PC-9 (cell line): Measurements from ENCODE around the gene ANKRD13B. TPM values are rescaled to one million over a fixed set of nuclear protein-coding genes. Genes with fewer than 3 reads are reported as not detected.

Experiments used
- BruUV-seq: library from RNA; stranded (reverse); fragments of 400-500 nt; replicated peaks from 2 replicates; lab custom pipeline; 2021; lab: Mats Ljungman, UMichigan
- CTCF ChIA-PET: fragments of 300-600 bp; sonication (Branson Sonifier 250); formaldehyde crosslinking; loops from one replicate; lab custom pipeline; 2022; ENCODE audit warnings: antibody characterized with exemption; lab: Charles Lee
- POLR2A ChIA-PET: fragments of 300-600 bp; sonication (Branson Sonifier 250); formaldehyde crosslinking; loops from one replicate; lab custom pipeline; 2022; ENCODE audit warnings: antibody characterized with exemption; ENCODE audit not compliant: unreplicated experiment; lab: Charles Lee
- DNase-seq, 2 experiments: peaks; one replicate each; pipeline versions ENCODE4 v3.0.0 to v3.0.0-alpha.2; 2015 to 2022; ENCODE audit warnings: mixed read lengths in 1 of 2
- H2AFZ ChIP-seq: fragments of 200-600 bp; sonication (generic); 2 replicates; pipeline ENCODE4 v1.8.1; 2017; ENCODE audit warnings: antibody characterized with exemption
- H3F3A ChIP-seq: fragments of 200-600 bp; sonication (generic); 2 replicates; pipeline ENCODE4 v1.8.1; 2017; ENCODE audit warnings: antibody characterized with exemption, mild to moderate bottlenecking, low read depth; ENCODE audit not compliant: insufficient read depth
- H3K27ac ChIP-seq: fragments of 200-600 bp; sonication (generic); 2 replicates; pipeline ENCODE4 v1.6.1; 2016; ENCODE audit warnings: mixed run types
- H3K27me3 ChIP-seq: fragments of 200-600 bp; sonication (generic); 2 replicates; pipeline ENCODE4 v1.6.1; 2016; ENCODE audit warnings: low read depth, mixed run types; ENCODE audit not compliant: insufficient read depth
- H3K36me3 ChIP-seq: fragments of 200-600 bp; sonication (generic); 2 replicates; pipeline ENCODE4 v1.6.1; 2016; ENCODE audit warnings: low read depth, mixed run types
- H3K4me1 ChIP-seq: fragments of 200-600 bp; sonication (generic); replicated peaks from 2 replicates; pipeline ENCODE4 v1.6.1; 2016; ENCODE audit warnings: mixed run types; ENCODE audit not compliant: insufficient read depth
- H3K4me2 ChIP-seq: fragments of 200-600 bp; sonication (generic); 2 replicates; pipeline ENCODE4 v1.6.1; 2017; ENCODE audit warnings: mixed run types
- H3K4me3 ChIP-seq: fragments of 200-600 bp; sonication (generic); 2 replicates; pipeline ENCODE4 v1.6.1; 2016; ENCODE audit warnings: mixed run types
- H3K79me2 ChIP-seq: fragments of 200-600 bp; sonication (generic); 2 replicates; pipeline ENCODE4 v1.6.1; 2017; ENCODE audit warnings: low read depth, mixed run types
- H3K9me2 ChIP-seq: fragments of 200-600 bp; sonication (generic); 2 replicates; pipeline ENCODE4 v1.8.1; 2017; ENCODE audit warnings: mild to moderate bottlenecking; ENCODE audit not compliant: insufficient read depth
- H3K9me3 ChIP-seq: fragments of 200-600 bp; sonication (generic); 2 replicates; pipeline ENCODE4 v1.8.1; 2016; ENCODE audit warnings: low read depth; ENCODE audit not compliant: insufficient read depth
- H4K20me1 ChIP-seq: fragments of 200-600 bp; sonication (generic); 2 replicates; pipeline ENCODE4 v1.8.1; 2017; ENCODE audit not compliant: insufficient read depth
- EZH2 ChIP-seq: fragments of 200-600 bp; sonication (generic); IDR thresholded peaks from 2 replicates; pipeline ENCODE4 v1.8.0; 2017; ENCODE audit warnings: antibody characterized with exemption, low read depth
- intact Hi-C: fragments of 100-400 bp; cut with micrococcal nuclease; formaldehyde crosslinking; loops from one replicate; pipeline ENCODE4 v1.10.0; 2022; ENCODE audit not compliant: unreplicated experiment
- total RNA-seq: library from RNA; stranded (reverse); gene quantifications from 2 replicates; pipeline ENCODE4 v1.2.3, GENCODE V29; 2021
- TF ChIP-seq, protein P1 (sequence below): fragments of 200-600 bp; sonication (generic); conservative IDR thresholded peaks from 2 replicates; pipeline ENCODE4 v1.6.1; 2017; ENCODE audit warnings: mixed run types, antibody characterized with exemption, mild to moderate bottlenecking, moderate library complexity

ANKRD13B gene
- total RNA-seq, 1 experiment from 2014 or later = 28.4 TPM

DNA sequence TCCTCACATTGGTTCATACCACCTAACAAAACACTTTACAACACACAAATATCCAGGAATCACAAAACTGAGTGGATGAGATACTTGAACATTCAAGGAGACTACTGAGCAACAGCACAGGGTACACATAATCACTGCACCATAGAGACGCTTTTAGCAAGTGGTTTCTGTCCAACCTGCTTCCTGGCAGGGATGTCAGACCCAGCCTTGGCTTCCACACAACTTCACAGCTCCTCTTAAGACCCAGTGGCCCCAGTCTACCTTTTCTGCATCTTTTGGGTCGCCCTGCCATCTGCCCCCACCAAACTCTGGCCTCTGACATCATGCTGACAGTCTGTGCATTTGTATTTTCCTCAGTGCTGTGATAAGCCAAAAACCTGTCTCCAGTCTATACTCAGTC is 35.7 kb downstream of the ANKRD13B start:
- Histone ChIP-seq H3K27me3 (no peaks in the 10 kb centered on the region), H3K27ac (no peak overlapping the region), H3K9me3 (no peaks in the 10 kb centered on the region), H3K4me1 (peaks cover 17% of the 10 kb centered on the region), H3K4me3 (no peak overlapping the region), H3K36me3 (0 out of 2 replicates have a peak, but pooled peaks cover 5% of the 10 kb centered on the region), H3F3A (peaks cover 7% of the 10 kb centered on the region; the same call in 1 of the 2 replicates), H3K4me2 (no peak overlapping the region), H4K20me1 (no peaks in the 10 kb centered on the region), H2AFZ (no peak overlapping the region), H3K9me2 (no peaks in the 10 kb centered on the region), H3K79me2 (no peaks in the 10 kb centered on the region)
- ChIA-PET CTCF (interaction anchor here (0.5 kb wide), 1 partner anchor 41 kb away, joined by 6 read pairs; no protein-coding TSS in a partner anchor), POLR2A (no interaction called here)
- intact Hi-C loops = no loop called here
- TF ChIP-seq EZH2 = no peak
- TF ChIP-seq, protein P1, sequence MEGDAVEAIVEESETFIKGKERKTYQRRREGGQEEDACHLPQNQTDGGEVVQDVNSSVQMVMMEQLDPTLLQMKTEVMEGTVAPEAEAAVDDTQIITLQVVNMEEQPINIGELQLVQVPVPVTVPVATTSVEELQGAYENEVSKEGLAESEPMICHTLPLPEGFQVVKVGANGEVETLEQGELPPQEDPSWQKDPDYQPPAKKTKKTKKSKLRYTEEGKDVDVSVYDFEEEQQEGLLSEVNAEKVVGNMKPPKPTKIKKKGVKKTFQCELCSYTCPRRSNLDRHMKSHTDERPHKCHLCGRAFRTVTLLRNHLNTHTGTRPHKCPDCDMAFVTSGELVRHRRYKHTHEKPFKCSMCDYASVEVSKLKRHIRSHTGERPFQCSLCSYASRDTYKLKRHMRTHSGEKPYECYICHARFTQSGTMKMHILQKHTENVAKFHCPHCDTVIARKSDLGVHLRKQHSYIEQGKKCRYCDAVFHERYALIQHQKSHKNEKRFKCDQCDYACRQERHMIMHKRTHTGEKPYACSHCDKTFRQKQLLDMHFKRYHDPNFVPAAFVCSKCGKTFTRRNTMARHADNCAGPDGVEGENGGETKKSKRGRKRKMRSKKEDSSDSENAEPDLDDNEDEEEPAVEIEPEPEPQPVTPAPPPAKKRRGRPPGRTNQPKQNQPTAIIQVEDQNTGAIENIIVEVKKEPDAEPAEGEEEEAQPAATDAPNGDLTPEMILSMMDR = no peak
- no TSS peak for BruUV-seq
- no peak for DNase-seq

DNA sequence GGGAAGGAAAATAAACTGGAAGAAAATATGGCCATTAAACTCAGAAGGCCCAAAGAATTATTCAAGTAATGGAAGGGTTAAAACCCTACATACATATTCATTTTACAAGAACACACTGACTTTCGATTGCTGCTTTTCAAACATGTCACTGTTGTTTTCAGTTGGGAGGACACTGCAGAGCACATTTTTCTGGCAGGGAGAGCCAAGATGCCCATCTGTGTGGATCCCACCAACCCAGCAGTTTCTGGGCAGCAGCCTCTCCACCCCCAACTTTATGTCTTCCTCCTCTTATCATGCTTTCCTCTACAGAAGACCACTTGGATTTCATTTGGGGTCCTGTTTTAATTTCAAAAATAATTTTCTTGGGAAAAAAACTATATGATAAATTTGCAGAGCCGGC is 36.9 kb downstream of the ANKRD13B start:
- POLR2A ChIA-PET = no interaction called here
- Histone ChIP-seq H3K79me2 (no peaks in the 10 kb centered on the region), H3K4me2 (no peak overlapping the region), H3K36me3 (0 out of 2 replicates have a peak, but pooled peaks cover 5% of the 10 kb centered on the region), H3K4me1 (0 out of 2 replicates have a peak, but pooled peaks cover 9% of the 10 kb centered on the region), H3K9me2 (no peaks in the 10 kb centered on the region), H3K27ac (no peak overlapping the region), H2AFZ (no peak overlapping the region), H3K4me3 (no peak overlapping the region), H4K20me1 (no peaks in the 10 kb centered on the region), H3K27me3 (no peaks in the 10 kb centered on the region), H3F3A (no peaks in the 10 kb centered on the region; the same call in 1 of the 2 replicates), H3K9me3 (no peaks in the 10 kb centered on the region)
- no peak for TF ChIP-seq EZH2
- TF ChIP-seq, protein P1 = no peak
- intact Hi-C loops = no loop called here
- CTCF ChIA-PET = no interaction called here
- BruUV-seq = no TSS peak
- DNase-seq = no peak

DNA sequence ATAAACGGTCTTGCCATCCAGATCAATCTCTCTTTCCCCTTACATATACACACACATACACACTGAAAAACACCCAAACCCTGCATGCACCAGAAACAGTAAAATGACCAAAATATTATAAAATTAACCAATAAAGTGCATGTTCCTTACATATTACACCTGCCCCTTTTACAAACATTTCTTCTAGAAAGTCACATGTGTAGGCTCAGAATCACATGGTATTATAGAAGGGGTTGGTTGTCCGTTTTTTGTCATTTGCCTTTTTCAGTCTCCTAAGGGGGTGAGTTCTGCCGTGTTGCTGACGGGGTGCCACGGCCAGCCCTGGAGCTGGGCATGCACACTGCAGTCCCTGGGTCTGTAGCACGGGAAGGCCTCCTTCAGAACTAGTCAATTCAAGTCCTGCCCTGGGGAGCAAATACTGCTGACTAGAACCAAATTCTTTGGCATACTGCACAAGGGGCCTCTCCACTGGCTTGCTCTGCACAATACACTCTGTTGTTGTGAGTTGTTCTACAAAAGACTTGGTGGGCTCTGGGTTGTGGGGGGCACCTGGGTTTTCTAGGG is 37.8 kb downstream of the ANKRD13B start:
- DNase-seq = no peak
- no peak overlapping the region for H3K4me2 ChIP-seq
- no peak overlapping the region for H2AFZ ChIP-seq
- BruUV-seq = no TSS peak
- no peaks in the 10 kb centered on the region for H3K27me3 ChIP-seq
- H3K9me3 ChIP-seq = no peaks in the 10 kb centered on the region
- H3K4me3 ChIP-seq = no peak overlapping the region
- H3K27ac ChIP-seq = no peak overlapping the region
- CTCF ChIA-PET = no interaction called here
- H3K4me1 ChIP-seq = 0 out of 2 replicates have a peak, but pooled peaks cover 1% of the 10 kb centered on the region
- H3F3A ChIP-seq = no peaks in the 10 kb centered on the region
- no peaks in the 10 kb centered on the region for H3K9me2 ChIP-seq
- intact Hi-C loops = no loop called here
- POLR2A ChIA-PET = no interaction called here
- 0 out of 2 replicates have a peak, but pooled peaks cover 5% of the 10 kb centered on the region for H3K36me3 ChIP-seq
- TF ChIP-seq EZH2 = no peak
- TF ChIP-seq, protein P1 = no peak
- H3K79me2 ChIP-seq = no peaks in the 10 kb centered on the region
- no peaks in the 10 kb centered on the region for H4K20me1 ChIP-seq
